ENCODE results near the gene NCOA4. TPM values are rescaled to one million over a fixed set of nuclear protein-coding genes. Genes with fewer than 3 reads are reported as not detected.

NCOA4 gene
- total RNA-seq, 1 donor from 2014 or later, result 84.0 TPM

Other genes with a start within 250 kb of the NCOA4 start
- gene AGAP4, start 183.1 kb downstream of the NCOA4 start, total RNA-seq, result 41.1 and 47.4 TPM in 2 replicates
- 52.4 and 57.7 TPM in 2 replicates for gene TIMM23, start 58.1 kb downstream of the NCOA4 start, total RNA-seq
- not detected in 2 replicates for gene MSMB, start 15.6 kb upstream of the NCOA4 start, total RNA-seq